GM04503 (cell line): ENCODE measurements around the gene WWOX.
"Not testable (repeated sequence)": the region's sequence is repeated elsewhere in the genome, so short reads cannot be mapped to it uniquely, and the experiment has no call there.

Experiments
- DNase-seq: peaks from one replicate; pipeline ENCODE4 v3.0.0-alpha.2; 2012; ENCODE audit warnings: low read depth

The WWOX gene

DNA sequence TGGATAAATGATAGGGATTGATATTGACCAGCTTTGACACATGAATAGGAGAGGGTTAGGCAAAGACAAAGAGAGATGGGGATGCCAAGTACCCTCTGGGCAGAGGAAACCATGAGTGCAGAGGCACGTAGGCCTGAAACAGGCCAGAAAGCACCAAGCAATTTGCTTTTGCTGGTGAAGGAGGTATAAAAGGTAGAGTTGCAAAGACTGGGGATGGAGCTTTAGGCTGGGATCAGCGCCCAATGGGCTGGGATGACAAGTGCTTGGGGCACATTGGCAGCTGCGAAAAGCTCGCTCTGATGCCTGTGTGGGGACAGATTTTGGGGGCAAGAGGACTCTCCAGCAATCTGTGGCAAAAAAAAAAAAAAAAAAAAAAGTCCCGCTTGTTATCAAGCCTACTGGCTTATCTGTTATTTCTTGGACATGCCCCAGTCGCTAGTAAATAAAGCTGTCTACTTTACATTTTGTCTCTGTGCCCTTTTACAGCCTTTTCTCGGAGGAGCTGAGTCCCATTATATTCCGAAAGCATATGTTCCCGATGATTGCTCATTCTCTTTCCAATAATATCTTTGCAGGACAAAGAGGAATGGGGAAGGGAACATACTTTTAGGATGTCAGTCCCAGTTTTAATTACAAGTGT, 922.7 kb downstream of the WWOX start:
- no peak for DNase-seq

DNA sequence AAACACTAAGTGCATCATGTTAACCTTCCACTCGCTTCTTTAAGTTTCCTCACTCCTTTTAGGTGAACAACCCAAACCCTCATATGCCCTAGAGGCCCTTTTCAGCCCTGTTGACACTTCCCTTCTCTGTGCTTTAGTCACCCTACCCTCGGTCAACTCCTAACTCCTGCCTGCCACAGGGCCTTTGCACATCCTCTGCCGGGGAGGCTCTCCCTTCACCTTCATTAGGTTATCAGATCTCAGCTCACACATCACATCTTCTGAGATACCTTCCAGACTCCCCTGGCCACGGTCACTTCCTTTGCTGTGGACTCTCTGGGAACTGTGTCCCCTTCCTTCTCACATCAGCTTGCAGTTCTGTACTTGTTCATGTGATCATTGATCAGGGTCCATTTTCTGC, 926.7 kb downstream of the WWOX start:
- DNase-seq, result no peak

GRCh38 chr16:79036541-79036940, 937.1 kb downstream of the WWOX start:
- no peak for DNase-seq

- DNase-seq, result no peak
Measured at GRCh38 chr16:79037521-79038373, 938.3 kb downstream of the WWOX start.

- DNase-seq, result no peak
Measured at GRCh38 chr16:79041206-79041605, 941.8 kb downstream of the WWOX start.

DNA sequence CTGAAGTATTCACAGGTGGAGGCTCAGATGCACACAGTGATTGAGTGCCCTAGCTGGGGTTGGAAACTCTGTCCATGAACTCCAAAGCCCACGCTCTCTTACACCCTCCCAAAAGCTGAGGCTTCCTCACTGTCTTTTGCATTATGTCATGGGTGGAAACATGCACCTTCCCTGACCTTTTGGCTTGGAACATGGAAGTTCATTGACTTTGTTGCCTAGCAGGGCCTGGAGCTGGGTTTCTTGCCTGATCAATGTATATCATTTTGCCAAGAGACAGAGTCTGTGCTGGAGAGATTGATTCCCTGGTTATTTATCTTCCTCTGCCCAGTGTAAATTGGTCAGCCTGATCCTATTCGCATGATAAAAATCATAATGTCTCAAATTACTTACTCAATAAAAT, 942.7 kb downstream of the WWOX start:
- no peak for DNase-seq

DNA sequence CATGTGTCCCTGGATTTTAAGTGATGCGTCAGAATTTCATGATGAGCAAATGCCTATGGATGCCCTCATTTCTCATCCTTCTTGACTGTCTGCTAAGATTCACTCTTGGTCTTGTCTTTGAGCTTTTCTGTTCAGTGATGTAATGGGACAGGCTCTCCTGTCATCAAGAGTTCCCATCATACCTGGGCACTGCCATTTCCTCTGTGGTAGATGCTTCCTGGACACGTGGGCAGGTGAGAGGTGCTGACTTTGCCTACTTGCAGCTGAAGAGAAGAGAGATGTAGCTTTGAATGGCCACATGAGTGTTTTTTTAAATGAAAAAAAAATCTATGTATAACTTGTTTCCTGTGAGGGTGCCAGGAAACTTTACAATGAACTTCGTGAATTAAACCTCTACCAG, 943.4 kb downstream of the WWOX start:
- DNase-seq, result no peak

GRCh38 chr16:79045191-79045590, 945.7 kb downstream of the WWOX start:
- DNase-seq, result no peak

DNA sequence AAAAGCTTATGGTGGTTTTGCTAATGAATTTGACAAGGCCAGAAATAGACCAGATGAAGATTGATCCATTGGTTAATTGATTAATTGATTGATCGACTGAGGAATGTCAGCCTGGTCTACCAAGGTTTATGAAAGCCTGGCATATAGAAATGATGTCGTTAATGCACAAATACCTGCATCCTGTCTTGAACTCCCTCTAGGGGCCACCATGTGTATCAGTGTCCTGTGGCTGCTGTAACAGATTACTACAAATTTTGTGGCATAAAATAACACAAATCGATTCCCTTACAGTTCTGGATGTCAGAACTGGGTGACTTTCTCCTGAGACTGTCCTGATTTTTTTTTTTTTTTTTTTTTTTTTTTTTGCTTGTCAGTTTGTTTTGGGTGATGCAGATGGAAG, 947.9 kb downstream of the WWOX start:
- no peak for DNase-seq

- DNase-seq, result no peak
Measured at GRCh38 chr16:79049040-79049439, 949.6 kb downstream of the WWOX start.

- DNase-seq, result no peak
Measured at GRCh38 chr16:79050063-79050462, 950.6 kb downstream of the WWOX start.

GRCh38 chr16:79051313-79051712, 951.9 kb downstream of the WWOX start:
- no peak for DNase-seq

DNA sequence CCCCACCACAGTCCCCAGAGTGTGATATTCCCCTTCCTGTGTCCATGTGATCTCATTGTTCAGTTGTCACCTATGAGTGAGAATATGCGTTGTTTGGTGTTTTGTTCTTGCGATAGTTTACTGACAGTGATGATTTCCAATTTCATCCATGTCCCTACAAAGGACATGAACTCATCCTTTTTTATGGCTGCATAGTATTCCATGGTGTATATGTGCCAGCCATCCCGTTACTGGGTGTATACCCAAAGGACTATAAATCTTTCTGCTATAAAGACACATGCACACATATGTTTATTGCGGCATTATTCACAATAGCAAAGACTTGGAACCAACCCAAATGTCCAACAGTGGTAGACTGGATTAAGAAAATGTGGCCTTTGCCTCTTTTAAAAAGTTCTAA, 952.7 kb downstream of the WWOX start:
- not testable (repeated sequence) for DNase-seq

- DNase-seq, result no peak
Measured at GRCh38 chr16:79053577-79053976, 954.1 kb downstream of the WWOX start.

DNA sequence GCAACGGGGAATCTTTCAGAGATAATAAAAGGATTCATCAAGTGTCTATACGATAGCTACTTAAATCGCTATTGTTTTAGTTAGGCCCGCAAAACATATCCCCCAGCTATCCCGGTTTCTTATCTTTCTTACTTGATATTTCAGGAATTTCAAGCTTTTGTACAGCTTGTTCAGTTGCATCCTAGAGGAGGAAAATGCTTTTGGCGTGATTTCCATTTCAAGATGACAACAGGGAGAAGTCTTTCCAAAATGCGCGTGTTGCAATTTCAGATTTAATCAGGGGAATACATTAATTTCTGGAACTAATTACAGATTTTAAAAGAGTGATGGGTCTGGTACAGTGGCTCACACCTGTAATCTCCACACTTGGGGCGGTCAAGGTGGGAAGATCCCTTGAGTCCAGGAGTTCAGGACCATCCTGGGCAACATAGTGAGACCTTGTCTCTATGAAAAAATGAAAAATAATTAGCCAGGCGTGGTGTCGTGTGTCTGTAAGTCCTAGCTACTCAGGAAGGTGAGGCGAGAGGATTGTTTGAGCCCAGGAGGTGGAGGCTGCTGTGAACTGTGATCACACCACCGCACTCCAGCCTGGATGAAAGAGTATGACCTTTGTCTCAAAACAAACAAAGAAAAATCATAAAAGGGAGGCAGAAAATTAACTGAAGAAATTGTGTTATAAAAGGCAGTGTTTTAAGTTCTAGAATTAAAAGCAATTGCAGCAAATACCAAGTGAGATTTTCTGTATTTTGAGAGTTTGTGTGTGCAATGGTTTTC, 954.9 kb downstream of the WWOX start:
- no peak for DNase-seq

GRCh38 chr16:79055251-79055970, 956.0 kb downstream of the WWOX start:
- no peak for DNase-seq

- no peak for DNase-seq
Measured at GRCh38 chr16:79061181-79061580, 961.7 kb downstream of the WWOX start.

DNA sequence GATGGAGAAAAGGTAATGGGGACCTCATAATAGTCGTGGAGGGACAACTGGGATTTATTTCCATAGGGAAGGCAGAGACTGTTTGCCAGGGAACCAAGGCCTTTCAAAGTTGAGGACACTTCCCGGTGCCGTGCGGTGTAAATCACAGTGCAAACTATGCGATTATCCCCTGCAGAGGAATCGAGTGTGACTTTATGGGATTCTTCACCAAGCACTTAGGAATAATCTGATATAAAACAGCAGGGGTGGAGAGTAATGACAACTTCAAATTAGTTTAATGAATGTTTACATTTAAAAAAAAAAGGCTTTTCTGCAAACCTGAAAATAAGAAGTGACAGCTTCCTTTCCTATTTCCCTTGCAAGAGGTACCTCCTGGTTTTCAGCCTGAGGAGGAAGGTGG, 962.9 kb downstream of the WWOX start:
- no peak for DNase-seq

DNA sequence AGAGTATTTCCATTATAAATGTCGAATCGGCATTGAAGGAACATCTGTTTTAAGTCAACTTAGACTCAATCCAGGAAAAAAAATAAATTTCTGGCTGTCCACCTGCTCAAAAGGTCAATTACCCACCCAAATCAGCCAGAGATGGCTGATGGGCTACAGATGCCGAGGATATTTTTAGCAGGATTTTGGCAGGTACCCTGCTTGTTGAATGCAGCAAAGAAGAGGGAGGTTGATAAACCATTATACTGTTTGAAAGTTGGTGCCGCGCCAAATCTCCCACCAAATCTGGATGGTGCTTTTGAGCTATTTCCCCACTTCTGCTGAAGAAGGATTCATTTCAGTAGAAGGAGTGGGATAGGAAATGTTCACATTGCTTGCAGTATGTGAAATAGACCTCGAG, 963.4 kb downstream of the WWOX start:
- no peak for DNase-seq

DNA sequence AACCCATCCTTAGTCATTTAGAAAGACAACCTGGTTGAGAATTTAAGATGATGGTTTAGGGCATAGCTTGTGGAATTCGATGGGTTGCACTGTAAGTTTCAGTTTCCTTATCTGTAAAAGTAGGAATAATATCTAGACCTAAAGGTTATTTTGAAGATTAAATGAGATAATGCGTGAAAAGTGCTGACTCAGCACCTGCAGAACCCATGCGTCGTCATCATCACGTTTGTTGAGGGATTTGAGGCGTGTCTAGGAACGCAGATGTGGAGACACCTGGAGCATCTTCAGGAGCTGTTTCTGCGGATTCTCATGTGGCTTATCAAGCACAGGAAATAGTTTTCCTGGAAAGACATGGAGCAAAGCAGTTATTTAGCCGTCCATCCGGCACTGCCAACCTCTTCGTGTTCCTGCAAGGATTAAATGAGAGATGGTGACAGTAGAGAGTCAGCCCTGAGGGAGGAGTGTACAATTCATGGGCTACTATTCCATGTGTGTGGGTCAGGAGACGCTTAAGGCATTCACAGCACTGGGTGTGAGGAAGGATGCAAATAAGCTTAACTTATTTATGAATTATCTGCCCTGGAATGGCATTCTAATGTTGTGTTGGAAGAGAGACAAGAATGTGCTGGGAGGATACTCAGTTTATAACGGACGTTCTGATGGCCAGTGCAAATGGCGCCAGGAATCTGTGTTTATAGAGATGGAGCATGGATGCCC, 965.0 kb downstream of the WWOX start:
- no peak for DNase-seq

- no peak for DNase-seq
Measured at GRCh38 chr16:79066561-79066960, 967.1 kb downstream of the WWOX start.

DNA sequence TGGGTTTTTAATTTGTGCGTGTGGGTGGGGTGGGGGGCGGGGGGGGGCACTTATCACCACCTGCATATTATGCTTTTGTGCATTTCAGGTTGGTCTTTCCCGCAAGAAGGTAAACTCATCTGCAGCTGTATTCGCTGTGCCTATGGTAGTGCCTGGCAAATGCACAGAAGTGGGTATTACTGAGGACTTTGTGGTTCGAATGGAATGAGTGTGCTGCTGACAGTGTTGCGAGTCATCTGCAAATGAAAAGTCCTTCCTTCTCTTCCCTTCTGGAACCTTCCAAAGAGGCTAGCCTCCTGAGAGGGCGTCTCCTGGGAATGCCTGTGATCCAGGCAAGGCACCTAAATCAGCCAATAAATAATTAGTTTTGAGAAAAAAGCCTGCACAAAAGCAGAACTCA, 968.1 kb downstream of the WWOX start:
- no peak for DNase-seq
